Epithelial cell of proximal tubule (primary cell): Measurements from ENCODE around the gene PRKACB. TPM values are rescaled to one million over a fixed set of nuclear protein-coding genes. Genes with fewer than 3 reads are reported as not detected.
A peak's percentile ranks its signal among the peaks of the same experiment; 100 is the strongest.
"Not testable (repeated sequence)": the region's sequence is repeated elsewhere in the genome, so short reads cannot be mapped to it uniquely, and the experiment has no call there.

Experiments
- DNase-seq: peaks from one replicate; pipeline ENCODE4 v3.0.0-alpha.2; 2011; ENCODE audit warnings: low read depth
- H3K4me3 ChIP-seq: 2 replicates; pipeline ENCODE4 v1.5.1; 2011; ENCODE audit warnings: low read depth, mild to moderate bottlenecking, low read length
- CTCF ChIP-seq: conservative IDR thresholded peaks from 2 replicates; pipeline ENCODE4 v1.5.1; 2012; ENCODE audit warnings: low read depth, mild to moderate bottlenecking, low read length
- total RNA-seq: library from RNA; depleted of rRNA; stranded (reverse); fragments of >200 nt; gene quantifications from 2 replicates; pipeline ENCODE4 v1.2.3, GENCODE V29; 2015

Gene PRKACB
- 9.5 and 10.1 TPM in 2 replicates for total RNA-seq

GRCh38 chr1:84143796-84144565, at the start of gene PRKACB:
Gene PRKACB, plus strand, starts transcription at chr1:84144271. Its CDS starts 91 bp downstream, at chr1:84144362.
- H3K4me3 ChIP-seq = peak within 1 kb of the TSS; percentile 49

DNA sequence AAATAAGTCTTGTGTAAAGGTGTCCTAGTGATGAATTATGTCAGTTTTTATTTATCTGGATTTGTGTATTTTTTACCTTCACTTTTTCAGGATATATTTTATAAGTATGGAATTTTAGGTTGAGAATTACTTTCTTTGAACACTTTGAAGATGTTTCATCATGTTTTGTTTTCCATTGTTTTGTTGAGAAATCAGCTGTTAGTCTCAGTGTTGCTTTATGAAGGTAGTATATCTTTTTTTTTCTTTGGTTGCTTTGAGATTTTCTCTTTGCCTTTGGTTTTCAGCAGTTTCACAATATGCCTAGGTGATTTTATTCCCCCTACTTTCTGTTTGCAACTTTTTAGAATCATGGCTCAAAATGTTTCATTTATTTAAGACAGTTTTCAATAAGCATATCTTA, 48.8 kb upstream of the PRKACB start:
- no peak overlapping the region for H3K4me3 ChIP-seq
- no peak for TF ChIP-seq CTCF
- no peak for DNase-seq

More at GRCh38 chr1:84143796-84144565, at the start of gene PRKACB:
- TF ChIP-seq CTCF = no peak
- DNase-seq = peak; percentile 26

DNA sequence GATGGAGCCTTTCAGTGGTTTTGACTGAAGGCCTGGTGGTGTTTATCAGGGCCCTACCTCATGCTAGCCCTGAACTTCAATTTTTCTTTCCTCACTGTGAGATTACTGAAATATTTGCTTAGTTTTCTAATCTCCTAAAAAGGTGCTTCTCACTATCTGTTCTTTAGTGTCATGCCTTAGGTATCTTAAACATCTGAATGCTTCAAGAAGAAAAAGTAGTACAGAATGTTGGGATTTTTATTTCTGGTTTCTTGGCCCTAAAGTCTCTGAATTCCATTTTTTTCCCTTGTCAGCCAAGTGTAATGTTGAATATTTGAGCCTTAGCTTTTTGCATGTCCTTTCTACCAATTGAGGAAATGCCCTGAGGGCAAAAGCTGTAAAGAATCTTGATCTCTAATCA, 47.9 kb upstream of the PRKACB start:
- no peak for TF ChIP-seq CTCF
- DNase-seq = no peak
- no peak overlapping the region for H3K4me3 ChIP-seq

GRCh38 chr1:84101204-84101603, 42.9 kb upstream of the PRKACB start:
- no peak for TF ChIP-seq CTCF
- no peak for DNase-seq

DNA sequence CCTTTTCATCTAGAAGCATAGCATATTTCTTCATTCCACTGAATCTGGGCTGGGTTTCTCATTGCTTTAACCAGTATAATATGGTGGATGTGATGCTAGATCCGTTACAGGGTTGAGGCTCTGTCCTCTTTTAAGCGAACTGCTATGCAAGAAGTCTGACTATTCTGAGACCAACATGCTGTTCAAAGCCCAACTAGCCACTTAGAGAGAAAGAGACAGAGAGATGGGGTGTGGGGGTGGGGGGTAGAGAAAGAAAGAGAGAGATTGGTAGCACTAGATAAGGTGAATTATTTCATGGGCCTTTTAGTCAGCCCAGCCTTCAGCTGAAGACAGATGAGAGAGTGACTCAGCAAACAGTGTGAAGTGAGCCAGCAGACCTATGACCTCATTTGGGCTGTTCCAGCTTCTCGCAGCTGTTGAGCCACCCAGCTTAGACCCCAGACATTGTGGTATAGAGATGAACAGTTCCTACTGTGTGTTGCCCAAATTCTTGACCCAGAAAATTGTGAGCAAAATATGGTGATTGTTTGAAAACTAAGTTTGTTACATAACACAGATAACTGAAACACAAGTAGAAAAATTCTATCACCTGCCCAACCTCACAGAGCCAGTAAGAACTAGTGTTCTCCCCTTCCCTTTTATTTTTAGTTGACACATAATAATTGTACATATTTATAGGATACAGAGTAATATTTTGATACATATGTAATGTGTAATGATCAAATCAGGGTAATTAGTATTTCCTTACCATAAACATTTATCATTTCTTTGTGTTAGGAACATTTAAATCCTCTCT, 40.7 kb upstream of the PRKACB start:
- TF ChIP-seq CTCF = no peak
- no peak overlapping the region for H3K4me3 ChIP-seq
- peak; percentile 52 for DNase-seq

More at GRCh38 chr1:84101204-84101603, 42.9 kb upstream of the PRKACB start:
- no peak overlapping the region for H3K4me3 ChIP-seq

DNA sequence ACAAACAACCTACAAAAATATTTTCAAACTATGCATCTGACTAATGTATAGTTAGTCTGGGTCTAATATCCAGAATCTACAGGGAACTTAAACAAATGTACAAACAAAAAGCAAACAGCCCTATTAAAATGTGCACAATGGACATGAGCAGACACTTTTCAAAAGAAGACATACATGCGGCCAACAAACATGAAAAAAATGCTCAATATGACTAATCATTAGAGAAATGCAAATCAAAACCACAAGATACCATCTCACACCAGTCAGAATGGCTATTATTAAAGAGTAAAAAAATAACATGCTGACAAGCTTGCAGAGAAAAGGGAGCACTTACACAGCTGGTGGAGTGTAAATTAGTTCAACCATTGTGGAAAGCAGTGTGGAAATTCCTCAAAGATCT, 36.5 kb upstream of the PRKACB start:
- DNase-seq = peak; percentile 10
- H3K4me3 ChIP-seq = not testable (repeated sequence)

- no peak overlapping the region for H3K4me3 ChIP-seq
- no peak for DNase-seq
- no peak for TF ChIP-seq CTCF
Measured at GRCh38 chr1:84107955-84108354, 36.1 kb upstream of the PRKACB start.
